GM12878 (cell line): ENCODE results near the gene RAPGEF1. TPM values are rescaled to one million over a fixed set of nuclear protein-coding genes. Genes with fewer than 3 reads are reported as not detected.
A peak's percentile ranks its signal among the peaks of the same experiment; 100 is the strongest.
"Not testable (repeated sequence)": the region's sequence is repeated elsewhere in the genome, so short reads cannot be mapped to it uniquely, and the experiment has no call there.

Experiments
- ATAC-seq: fragments of 200-7000 bp; cut with Tn5 transposase; 3 replicates; pipeline ENCODE4 v1.9.1; 2020; ENCODE audit warnings: mild to moderate bottlenecking, moderate library complexity
- BruUV-seq: library from RNA; stranded (reverse); fragments of 400-500 nt; replicated peaks from 2 replicates; lab custom pipeline; 2021; lab: Mats Ljungman, UMichigan
- CTCF ChIA-PET: fragments of 300-600 bp; sonication (Branson Sonifier 250); formaldehyde crosslinking; extraction: SDS; loops from one replicate; lab custom pipeline; 2021; ENCODE audit warnings: inconsistent platforms; lab: Yijun Ruan, JAX
- POLR2A ChIA-PET: fragments of 350-600 bp; formaldehyde crosslinking; extraction: SDS; loops from one replicate; lab custom pipeline; 2021; ENCODE audit warnings: inconsistent platforms; lab: Charles Lee
- RAD21 ChIA-PET: fragments of 300-600 bp; sonication (Branson Sonifier 250); formaldehyde crosslinking; loops from one replicate; lab custom pipeline; 2023; ENCODE audit warnings: antibody characterized with exemption; ENCODE audit not compliant: unreplicated experiment; lab: Charles Lee
- SMC1A ChIA-PET: fragments of 300-600 bp; sonication (Branson Sonifier 250); formaldehyde crosslinking; loops from one replicate; lab custom pipeline; 2023; ENCODE audit not compliant: unreplicated experiment, uncharacterized antibody; lab: Charles Lee
- DNase-seq: peaks from one replicate; pipeline ENCODE4 v3.0.0-alpha.2; 2011; ENCODE audit warnings: low read depth, low spot score
- FAIRE-seq: peaks from 3 replicates; lab custom pipeline; 2011; peaks lifted over from hg19 to GRCh38; lab: Jason Lieb, UNC
- H2AFZ ChIP-seq: 2 replicates; pipeline ENCODE4 v1.6.0; 2011; ENCODE audit warnings: low read depth, low read length, control low read depth; ENCODE audit not compliant: control insufficient read depth
- H3K27ac ChIP-seq: 2 replicates; pipeline ENCODE4 v1.5.1; 2011; ENCODE audit warnings: control low read depth; ENCODE audit not compliant: control insufficient read depth, insufficient read depth
- H3K27me3 ChIP-seq, 2 experiments: replicated peaks in 1 of 2; 2 replicates each; pipeline versions ENCODE4 v1.6.0 to v1.6.1; 2011; ENCODE audit warnings: low read length in 1 of 2; ENCODE audit not compliant: control insufficient read depth in 2 of 2, insufficient read depth in 2 of 2
- H3K36me3 ChIP-seq, 2 experiments: 2 replicates each; pipeline ENCODE4 v1.5.1; 2011; ENCODE audit warnings: low read length in 1 of 2; ENCODE audit not compliant: control insufficient read depth in 2 of 2, insufficient read depth in 2 of 2
- H3K4me1 ChIP-seq: 2 replicates; pipeline ENCODE4 v1.6.1; 2011; ENCODE audit warnings: mild to moderate bottlenecking, low read length, moderate library complexity, mixed read lengths; ENCODE audit not compliant: control insufficient read depth, insufficient read depth
- H3K4me2 ChIP-seq: 2 replicates; pipeline ENCODE4 v1.6.0; 2011; ENCODE audit warnings: control low read depth; ENCODE audit not compliant: control insufficient read depth, insufficient read depth
- H3K4me3 ChIP-seq: fragments of 200-600 bp; sonication (generic); 2 replicates; pipeline ENCODE4 v1.5.1; 2016
- H3K79me2 ChIP-seq: 2 replicates; pipeline ENCODE4 v1.6.0; 2011; ENCODE audit warnings: low read length; ENCODE audit not compliant: control insufficient read depth, insufficient read depth
- H3K9ac ChIP-seq: 2 replicates; pipeline ENCODE4 v1.8.0; 2011; ENCODE audit warnings: low read length, control low read depth, mixed read lengths; ENCODE audit not compliant: control insufficient read depth, insufficient read depth
- H3K9me3 ChIP-seq: replicated peaks from 3 replicates; pipeline ENCODE4 v1.5.1; 2011; ENCODE audit warnings: mild to moderate bottlenecking, low read length; ENCODE audit not compliant: control insufficient read depth, insufficient read depth
- H4K20me1 ChIP-seq: 2 replicates; pipeline ENCODE4 v1.6.0; 2011; ENCODE audit not compliant: control insufficient read depth, insufficient read depth
- ATF7 ChIP-seq: fragments of 450-650 bp; IDR thresholded peaks from 2 replicates; pipeline ENCODE4 v1.6.1; 2016; ENCODE audit warnings: low read depth, mild to moderate bottlenecking
- WGBS: methylation state at CpG from one replicate; pipeline ENCODE4 v1.1.6; 2016; ENCODE audit warnings: low lambda C conversion rate; ENCODE audit not compliant: insufficient replicate concordance, insufficient coverage; ENCODE audit errors: missing lambda C conversion rate; 5-methylcytosine and 5-hydroxymethylcytosine counted together
- in situ Hi-C: fragments of 300-500 bp; cut with MboI; formaldehyde crosslinking; loops from 9 replicates; pipeline ENCODE4 v1.14.3; 2018; ENCODE audit warnings: mixed read lengths
- intact Hi-C: fragments of 100-400 bp; cut with micrococcal nuclease; formaldehyde crosslinking; loops from one replicate; pipeline ENCODE4 v1.14.2; 2022; ENCODE audit not compliant: unreplicated experiment
- polyA plus RNA-seq, 11 experiments: library from polyadenylated mRNA; depleted of rRNA in 4 of 11; unstranded in 6 of 11; stranded (reverse) in 5 of 11; fragments of >200 nt; fragmentation: Nextera tagmentation in 4 of 11; fragmentation: Illumina TruSeq in 1 of 11; extraction: Ambion mirVana in 4 of 11; extraction: Trizol in 1 of 11; gene quantifications; 1 replicate in 1 of 11; 2 replicates in 10 of 11; pipeline versions ENCODE4 v1.2.1 to v1.2.3, GENCODE V29; 2011 to 2016; ENCODE audit warnings: inconsistent platforms in 2 of 11, missing spikeins in 2 of 11, low read depth in 1 of 11
- total RNA-seq, 4 experiments: library from RNA; depleted of rRNA in 3 of 4; stranded (reverse); fragments of >200 nt in 3 of 4; fragmentation: Illumina TruSeq in 1 of 4; extraction: Trizol in 1 of 4; gene quantifications; 2 replicates each; pipeline versions ENCODE4 v1.2.1 to v1.2.3, GENCODE V29; 2013 to 2021
- TF ChIP-seq, protein P1 (sequence below), 3 experiments: IDR thresholded peaks in 2 of 3; conservative IDR thresholded peaks in 1 of 3; 2 replicates each; pipeline ENCODE4 v1.5.1; 2011; ENCODE audit warnings: low read depth in 3 of 3, low read length in 3 of 3, mild to moderate bottlenecking in 3 of 3, control low read depth in 2 of 3, moderate library complexity in 2 of 3, inconsistent platforms in 1 of 3, mixed read lengths in 1 of 3; ENCODE audit not compliant: control insufficient read depth in 2 of 3, insufficient read depth in 1 of 3; ENCODE audit errors: extremely low read depth in 1 of 3

RAPGEF1 gene
- total and polyA plus RNA-seq, 10 of the 15 experiments (the other 5 are each of a cell fraction or from before 2014, with no cell fraction given): 0.42 to 113 (median 45.9) TPM

- TF ChIP-seq, protein P1, sequence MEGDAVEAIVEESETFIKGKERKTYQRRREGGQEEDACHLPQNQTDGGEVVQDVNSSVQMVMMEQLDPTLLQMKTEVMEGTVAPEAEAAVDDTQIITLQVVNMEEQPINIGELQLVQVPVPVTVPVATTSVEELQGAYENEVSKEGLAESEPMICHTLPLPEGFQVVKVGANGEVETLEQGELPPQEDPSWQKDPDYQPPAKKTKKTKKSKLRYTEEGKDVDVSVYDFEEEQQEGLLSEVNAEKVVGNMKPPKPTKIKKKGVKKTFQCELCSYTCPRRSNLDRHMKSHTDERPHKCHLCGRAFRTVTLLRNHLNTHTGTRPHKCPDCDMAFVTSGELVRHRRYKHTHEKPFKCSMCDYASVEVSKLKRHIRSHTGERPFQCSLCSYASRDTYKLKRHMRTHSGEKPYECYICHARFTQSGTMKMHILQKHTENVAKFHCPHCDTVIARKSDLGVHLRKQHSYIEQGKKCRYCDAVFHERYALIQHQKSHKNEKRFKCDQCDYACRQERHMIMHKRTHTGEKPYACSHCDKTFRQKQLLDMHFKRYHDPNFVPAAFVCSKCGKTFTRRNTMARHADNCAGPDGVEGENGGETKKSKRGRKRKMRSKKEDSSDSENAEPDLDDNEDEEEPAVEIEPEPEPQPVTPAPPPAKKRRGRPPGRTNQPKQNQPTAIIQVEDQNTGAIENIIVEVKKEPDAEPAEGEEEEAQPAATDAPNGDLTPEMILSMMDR (IDR thresholded peaks at IDR 0.05 in 2 of 3, conservative IDR thresholded peaks at IDR 0.05 in 1 of 3; ENCODE audit: control insufficient read depth in 2 of 3, extremely low read depth in 1 of 3, insufficient read depth in 1 of 3, low read depth in 3 of 3, low read length in 3 of 3): no peak
- no peak for TF ChIP-seq ATF7
These were observed 83.4 kb downstream of the RAPGEF1 start (continued) for GRCh38 chr9:131656356-131657036.

- ChIA-PET SMC1A (interaction anchor here (1.0 to 5.5 kb wide), 6 partner anchors 11 to 55 kb away, joined by 3 to 48 read pairs (median 8); no protein-coding TSS in a partner anchor), CTCF (interaction anchor here (0.7 to 2.8 kb wide), 2 partner anchors 11 to 24 kb away, joined by 3 to 8 read pairs; no protein-coding TSS in a partner anchor), RAD21 (interaction anchor here (1.0 to 4.5 kb wide), 3 partner anchors 12 to 50 kb away, joined by 4 to 32 read pairs (median 12); no protein-coding TSS in a partner anchor)
- H3K9ac ChIP-seq, FAIRE-seq, H3K4me3 ChIP-seq, H3K4me2 ChIP-seq, BruUV-seq, in situ Hi-C loops, H3K27me3 ChIP-seq, H4K20me1 ChIP-seq, H3K9me3 ChIP-seq, H2AFZ ChIP-seq, POLR2A ChIA-PET, intact Hi-C loops, DNase-seq, ATAC-seq: not testable (repeated sequence)
- Histone ChIP-seq H3K27ac (0 out of 2 replicates have a peak overlapping the region, but pooled peaks have one; percentile 13), H3K4me1 (peaks cover 55% of the 10 kb centered on the region), H3K36me3 (peaks cover 4 to 26% of the 10 kb centered on the region in 2 experiments), H3K79me2 (peaks cover 90% of the 10 kb centered on the region)
- 90% methylated on average over 5 of the region's 5 CpGs for WGBS
These were observed 85.5 kb downstream of the RAPGEF1 start for GRCh38 chr9:131654369-131654768.
